Amniotic epithelial cell (primary cell): ENCODE measurements around the gene RCOR1.
"Not testable (repeated sequence)": the region's sequence is repeated elsewhere in the genome, so short reads cannot be mapped to it uniquely, and the experiment has no call there.

Experiments used
- DNase-seq: peaks from one replicate; pipeline ENCODE4 v3.0.0-alpha.2; 2010; ENCODE audit warnings: low read depth

The RCOR1 gene

DNA sequence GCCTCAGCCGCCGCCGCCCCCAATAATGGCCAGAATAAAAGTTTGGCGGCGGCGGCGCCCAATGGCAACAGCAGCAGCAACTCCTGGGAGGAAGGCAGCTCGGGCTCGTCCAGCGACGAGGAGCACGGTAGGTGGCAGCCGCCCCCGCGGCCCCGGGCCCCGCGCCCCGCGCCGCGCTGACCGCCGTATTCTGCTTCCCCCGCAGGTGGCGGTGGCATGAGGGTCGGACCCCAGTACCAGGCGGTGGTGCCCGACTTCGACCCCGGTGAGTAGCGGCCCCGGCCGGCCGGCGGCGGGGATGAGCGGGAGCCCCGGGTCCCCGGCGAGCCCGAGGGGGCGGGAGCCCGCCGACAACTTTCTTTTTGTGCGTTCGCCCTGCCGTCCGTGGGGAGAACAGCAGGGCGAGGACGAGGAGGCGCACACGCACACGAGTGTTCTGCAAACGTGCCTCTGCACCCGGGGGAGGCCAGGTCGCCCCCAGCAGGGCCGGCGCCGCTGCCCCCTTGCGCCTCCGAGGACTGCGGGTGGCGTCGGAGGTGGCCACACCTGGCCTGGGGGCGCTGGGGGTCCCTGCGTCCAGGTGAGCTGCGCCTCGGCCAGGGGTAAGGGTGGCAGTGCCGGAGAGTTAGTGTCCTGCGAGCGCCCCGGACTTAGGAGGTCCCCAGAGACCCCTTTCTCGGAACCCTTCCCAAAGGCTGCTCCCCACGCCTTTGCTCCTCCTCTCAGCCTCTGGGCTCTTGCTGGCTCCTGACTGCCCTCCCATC, 794 bp downstream of the RCOR1 start:
- DNase-seq = peak; percentile 34

GRCh38 chr14:102593825-102594137, 1.3 kb downstream of the RCOR1 start:
- DNase-seq = no peak

DNA sequence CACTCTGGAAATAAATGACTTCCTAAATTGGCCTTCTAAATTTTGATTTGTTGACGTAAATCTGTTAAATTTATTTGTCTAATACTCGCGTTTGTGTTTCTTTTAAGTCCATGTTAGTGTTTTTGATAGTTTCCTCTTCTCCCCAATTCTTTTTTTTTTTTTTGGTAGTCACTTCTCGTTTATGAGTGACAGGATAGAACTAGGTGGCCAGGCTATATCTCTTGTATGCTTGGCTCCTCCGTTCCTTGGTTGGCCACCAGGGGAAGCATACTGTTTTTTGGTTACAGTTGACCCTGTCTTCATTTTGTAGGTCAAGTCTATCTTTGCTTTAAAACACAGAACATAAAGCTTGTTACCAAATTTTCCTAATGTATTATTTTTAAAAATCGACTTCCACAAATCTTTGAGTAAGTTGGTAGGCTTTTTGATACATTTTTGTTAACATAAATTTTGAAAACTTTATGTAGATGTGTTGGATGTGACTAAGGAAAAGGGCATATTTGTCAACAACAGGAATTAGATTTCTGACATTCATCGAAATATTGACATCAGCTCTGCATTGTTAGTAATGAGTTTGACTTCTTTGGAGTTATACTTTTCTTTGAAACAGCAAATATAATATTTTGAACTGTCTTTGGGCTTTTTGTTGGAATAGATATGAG, 2.2 kb downstream of the RCOR1 start:
- DNase-seq = peak; percentile 62

GRCh38 chr14:102601378-102601925, 9.0 kb downstream of the RCOR1 start:
- no peak for DNase-seq

GRCh38 chr14:102602421-102603292, 10.2 kb downstream of the RCOR1 start:
- no peak for DNase-seq

- DNase-seq = no peak
These were observed 11.0 kb downstream of the RCOR1 start for GRCh38 chr14:102603293-102603907.

DNA sequence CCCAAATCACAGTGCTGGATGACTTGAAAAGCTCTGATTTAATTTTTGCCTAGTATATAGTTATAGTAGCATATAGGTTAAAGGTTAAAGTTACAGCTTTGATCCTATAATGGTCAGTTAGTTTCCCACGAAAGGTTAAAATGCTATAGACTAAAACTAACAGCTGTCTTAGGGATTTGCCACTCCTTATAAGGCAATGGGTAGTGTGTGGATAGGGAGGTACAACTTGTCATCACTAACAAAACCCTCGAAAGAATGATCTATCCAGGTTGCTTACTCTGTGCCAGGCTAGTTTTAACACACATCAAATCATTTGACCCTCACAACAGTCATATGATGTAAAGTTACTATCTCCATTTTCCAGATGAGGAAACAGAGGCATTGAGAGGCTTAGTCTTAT, 11.7 kb downstream of the RCOR1 start:
- DNase-seq = no peak

GRCh38 chr14:102605029-102605428, 12.6 kb downstream of the RCOR1 start:
- DNase-seq = no peak

- DNase-seq = no peak
These were observed 13.8 kb downstream of the RCOR1 start for GRCh38 chr14:102606296-102606695.

GRCh38 chr14:102608064-102608446, 15.6 kb downstream of the RCOR1 start:
- no peak for DNase-seq

GRCh38 chr14:102610968-102611811, 18.7 kb downstream of the RCOR1 start:
- DNase-seq = no peak

DNA sequence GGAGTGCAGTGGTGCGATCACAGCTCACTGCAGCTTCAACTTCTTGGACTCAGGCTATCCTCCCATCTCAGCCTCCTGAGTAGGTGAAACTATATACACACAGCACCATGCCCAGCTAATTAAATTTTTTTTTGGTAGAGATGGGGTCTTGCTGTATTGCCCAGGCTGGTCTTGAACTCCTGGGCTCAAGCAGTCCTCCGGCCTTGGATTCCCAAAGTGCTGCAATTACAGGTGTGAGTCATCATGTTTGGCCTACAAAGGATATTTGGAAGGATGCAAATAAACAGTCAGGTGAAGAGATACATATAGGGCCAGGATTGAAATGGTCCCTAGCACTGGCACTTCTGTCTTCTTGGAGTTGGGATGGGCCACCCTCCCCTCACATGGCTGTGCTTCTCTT, 23.9 kb downstream of the RCOR1 start:
- DNase-seq = no peak

DNA sequence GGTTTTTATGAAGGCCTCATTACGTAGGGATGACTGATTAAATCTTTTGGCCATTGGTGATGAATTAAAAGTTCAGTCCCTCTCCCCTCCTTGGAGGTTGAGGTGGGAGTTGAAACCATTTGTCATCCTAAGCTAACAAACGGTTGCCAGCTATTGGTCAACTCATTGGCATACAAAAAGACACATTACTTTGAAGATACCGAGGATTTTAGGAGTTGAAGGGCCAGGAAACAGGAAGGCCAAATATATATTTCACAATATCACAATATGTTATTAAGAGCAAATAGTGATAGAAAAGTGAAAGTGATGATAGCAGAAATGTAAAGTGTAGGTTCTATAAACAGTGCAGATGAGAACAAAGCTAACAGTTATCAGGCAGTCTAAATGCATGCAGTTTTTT, 24.4 kb downstream of the RCOR1 start:
- peak; percentile 37 for DNase-seq

DNA sequence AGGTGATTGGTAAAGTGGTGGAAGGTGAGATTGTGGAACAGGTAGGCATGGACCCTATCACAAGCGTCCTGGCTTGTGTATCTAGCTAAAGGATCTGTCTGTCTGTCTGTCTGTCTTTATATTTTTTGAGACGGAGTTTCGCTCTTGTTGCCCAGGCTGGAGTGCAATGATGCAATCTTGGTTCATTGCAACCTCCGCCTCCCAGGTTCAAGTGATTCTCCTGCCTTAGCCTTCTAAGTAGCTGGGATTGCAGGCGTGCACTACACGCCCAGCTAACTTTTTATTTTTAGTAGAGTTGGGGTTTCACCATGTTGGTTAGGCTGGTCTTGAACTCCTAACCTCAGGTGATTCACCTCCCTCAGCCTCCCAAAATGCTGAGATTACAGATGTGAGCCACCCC, 26.6 kb downstream of the RCOR1 start:
- not testable (repeated sequence) for DNase-seq

DNA sequence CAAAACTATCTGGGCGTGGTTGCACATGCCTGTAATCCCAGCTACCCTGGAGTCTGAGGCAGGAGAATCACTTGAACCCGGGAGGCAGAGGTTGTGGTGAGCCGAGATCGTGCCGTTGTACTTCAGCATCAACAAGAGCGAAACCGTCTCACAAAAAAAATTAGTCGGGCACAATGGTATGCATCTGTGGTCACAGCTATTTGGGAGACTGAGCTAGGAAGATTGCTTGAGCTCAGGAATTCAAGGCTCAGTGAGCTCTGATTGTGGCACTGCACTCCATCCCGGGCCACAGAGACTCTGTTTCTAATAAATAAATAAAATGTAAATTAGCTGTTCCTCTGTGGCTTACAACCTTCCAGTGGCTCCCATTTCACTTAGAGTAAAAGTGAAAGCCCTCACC, 28.0 kb downstream of the RCOR1 start:
- peak; percentile 66 for DNase-seq

DNA sequence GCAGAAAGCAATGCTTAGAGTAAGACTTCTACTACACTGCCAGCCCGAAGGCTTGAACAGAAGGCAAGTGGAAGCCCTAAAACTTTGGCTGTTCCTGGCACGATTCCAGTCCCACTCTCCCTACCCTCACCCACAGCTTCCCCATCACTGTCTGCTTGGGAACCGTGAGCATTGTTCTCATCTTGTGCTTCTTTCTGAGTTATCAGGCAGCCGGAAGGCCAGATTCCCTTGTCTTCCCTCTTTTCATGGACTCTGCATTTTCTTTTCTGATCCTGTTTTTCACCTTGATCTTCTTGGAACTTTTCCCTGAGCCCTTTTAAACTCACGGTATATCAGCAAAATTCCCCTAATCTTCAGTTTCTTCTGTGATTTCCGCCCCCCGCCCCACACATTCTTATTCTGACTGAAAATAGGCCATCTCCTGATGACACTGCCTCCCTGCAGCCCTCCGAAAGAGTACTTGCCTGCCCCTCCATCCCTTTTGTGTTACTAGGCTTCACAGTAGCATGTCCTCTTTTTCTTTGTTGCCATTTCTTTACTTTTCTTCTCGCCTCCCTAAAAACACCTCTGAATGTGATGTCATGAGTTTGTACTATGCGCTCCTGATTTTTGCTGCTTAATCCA, 29.9 kb downstream of the RCOR1 start:
- DNase-seq = no peak

GRCh38 chr14:102624666-102625065, 32.2 kb downstream of the RCOR1 start:
- no peak for DNase-seq

- no peak for DNase-seq
These were observed 33.3 kb downstream of the RCOR1 start for GRCh38 chr14:102625564-102626296.

DNA sequence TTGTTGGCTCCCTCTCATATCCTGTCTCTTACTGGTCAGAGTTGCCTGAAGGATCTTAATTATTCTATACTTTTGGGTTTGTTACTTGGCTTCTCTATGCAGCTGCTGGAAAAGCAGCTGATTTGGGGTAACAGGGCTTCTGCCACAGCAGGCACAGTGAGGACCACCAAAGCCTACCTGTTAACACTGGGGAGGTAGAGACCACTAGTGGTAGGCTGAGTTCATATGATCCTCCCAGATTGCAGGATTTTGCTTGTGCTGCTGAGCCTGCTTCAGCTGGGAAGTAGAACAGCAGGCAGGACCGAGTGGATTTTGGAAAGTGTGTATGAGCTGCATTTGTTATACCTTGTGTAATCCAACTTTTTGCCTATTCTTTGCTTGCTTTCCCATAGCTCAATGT, 34.1 kb downstream of the RCOR1 start:
- DNase-seq = no peak

- no peak for DNase-seq
These were observed 36.6 kb downstream of the RCOR1 start for GRCh38 chr14:102629011-102629444.
